PC-9 (cell line): ENCODE measurements around the gene ARSJ.

Experiments used
- EZH2 ChIP-seq: fragments of 200-600 bp; sonication (generic); IDR thresholded peaks from 2 replicates; pipeline ENCODE4 v1.8.0; 2017; ENCODE audit warnings: antibody characterized with exemption, low read depth
- TF ChIP-seq, protein P1 (sequence below): fragments of 200-600 bp; sonication (generic); conservative IDR thresholded peaks from 2 replicates; pipeline ENCODE4 v1.6.1; 2017; ENCODE audit warnings: mixed run types, antibody characterized with exemption, mild to moderate bottlenecking, moderate library complexity

DNA sequence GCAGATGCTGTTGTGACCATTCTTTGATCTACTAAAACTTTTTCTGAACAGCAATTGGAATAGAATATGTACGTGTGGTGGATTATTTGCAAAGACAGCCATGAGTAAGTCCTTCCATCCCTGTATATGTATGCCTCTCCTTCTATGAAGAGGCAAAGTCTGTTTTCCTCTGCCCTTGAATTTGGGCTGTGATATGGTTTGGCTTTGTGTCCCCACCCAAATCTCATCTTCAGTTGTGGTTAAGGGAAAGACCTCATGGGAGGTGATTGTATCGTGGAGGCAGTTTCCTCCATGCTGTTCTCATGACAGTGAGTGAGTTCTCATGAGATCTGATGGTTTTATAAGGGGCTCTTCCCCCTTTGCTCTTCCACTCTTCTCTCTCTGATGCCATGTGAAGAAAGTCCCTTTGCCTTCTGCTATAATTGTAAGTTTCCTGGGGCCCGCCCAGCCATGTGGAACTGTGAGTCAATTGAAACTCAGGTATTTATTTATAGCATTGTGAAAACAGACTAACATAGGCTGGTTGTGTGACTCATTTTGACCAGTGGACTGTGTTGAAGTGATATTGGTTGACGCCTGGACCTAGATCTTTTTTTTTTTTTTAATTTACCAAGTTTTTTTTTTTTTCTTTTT lies 109.6 kb downstream of the ARSJ start:
- TF ChIP-seq, protein P1, sequence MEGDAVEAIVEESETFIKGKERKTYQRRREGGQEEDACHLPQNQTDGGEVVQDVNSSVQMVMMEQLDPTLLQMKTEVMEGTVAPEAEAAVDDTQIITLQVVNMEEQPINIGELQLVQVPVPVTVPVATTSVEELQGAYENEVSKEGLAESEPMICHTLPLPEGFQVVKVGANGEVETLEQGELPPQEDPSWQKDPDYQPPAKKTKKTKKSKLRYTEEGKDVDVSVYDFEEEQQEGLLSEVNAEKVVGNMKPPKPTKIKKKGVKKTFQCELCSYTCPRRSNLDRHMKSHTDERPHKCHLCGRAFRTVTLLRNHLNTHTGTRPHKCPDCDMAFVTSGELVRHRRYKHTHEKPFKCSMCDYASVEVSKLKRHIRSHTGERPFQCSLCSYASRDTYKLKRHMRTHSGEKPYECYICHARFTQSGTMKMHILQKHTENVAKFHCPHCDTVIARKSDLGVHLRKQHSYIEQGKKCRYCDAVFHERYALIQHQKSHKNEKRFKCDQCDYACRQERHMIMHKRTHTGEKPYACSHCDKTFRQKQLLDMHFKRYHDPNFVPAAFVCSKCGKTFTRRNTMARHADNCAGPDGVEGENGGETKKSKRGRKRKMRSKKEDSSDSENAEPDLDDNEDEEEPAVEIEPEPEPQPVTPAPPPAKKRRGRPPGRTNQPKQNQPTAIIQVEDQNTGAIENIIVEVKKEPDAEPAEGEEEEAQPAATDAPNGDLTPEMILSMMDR: no peak
- no peak for TF ChIP-seq EZH2
